ENCODE measurements around the gene ZFR2. TPM values are rescaled to one million over a fixed set of nuclear protein-coding genes. Genes with fewer than 3 reads are reported as not detected.
"Not testable (repeated sequence)": the region's sequence is repeated elsewhere in the genome, so short reads cannot be mapped to it uniquely, and the experiment has no call there.

The ZFR2 gene
- total and polyA plus RNA-seq, 7 donors: not detected

GRCh38 chr19:3760871-3761361 is 107.9 kb downstream of the ZFR2 start:
- peak in 1 of 2 donors; percentile 53 for DNase-seq
- peak overlapping the region; percentile 92 for H3K4me3 ChIP-seq
- H3K27ac ChIP-seq: peak overlapping the region; percentile 97
- no peak for TF ChIP-seq CTCF (IDR thresholded peaks at IDR 0.05)
- no peak for ATAC-seq
- H3K36me3 ChIP-seq (ENCODE audit: insufficient read depth in 1 of 2, low read depth in 1 of 2): peaks cover 0 to 44% of the 10 kb centered on the region in 2 donors
- no peaks in the 10 kb centered on the region for H3K27me3 ChIP-seq (ENCODE audit: insufficient read depth in 3 of 3, low read length in 2 of 3)
- intact Hi-C loops (cut with DNase I): loop anchor here (5.0 kb wide), 1 partner anchor 226 kb away; the partner anchor contains the start of gene EEF2 (in 2 of the 2)
- no peaks in the 10 kb centered on the region for H3K9me3 ChIP-seq
- peaks cover 9% of the 10 kb centered on the region for H3K4me1 ChIP-seq
- 30 to 40% (median 39%) methylated on average over 7 of the region's 7 CpGs for WGBS, 3 donors

DNA sequence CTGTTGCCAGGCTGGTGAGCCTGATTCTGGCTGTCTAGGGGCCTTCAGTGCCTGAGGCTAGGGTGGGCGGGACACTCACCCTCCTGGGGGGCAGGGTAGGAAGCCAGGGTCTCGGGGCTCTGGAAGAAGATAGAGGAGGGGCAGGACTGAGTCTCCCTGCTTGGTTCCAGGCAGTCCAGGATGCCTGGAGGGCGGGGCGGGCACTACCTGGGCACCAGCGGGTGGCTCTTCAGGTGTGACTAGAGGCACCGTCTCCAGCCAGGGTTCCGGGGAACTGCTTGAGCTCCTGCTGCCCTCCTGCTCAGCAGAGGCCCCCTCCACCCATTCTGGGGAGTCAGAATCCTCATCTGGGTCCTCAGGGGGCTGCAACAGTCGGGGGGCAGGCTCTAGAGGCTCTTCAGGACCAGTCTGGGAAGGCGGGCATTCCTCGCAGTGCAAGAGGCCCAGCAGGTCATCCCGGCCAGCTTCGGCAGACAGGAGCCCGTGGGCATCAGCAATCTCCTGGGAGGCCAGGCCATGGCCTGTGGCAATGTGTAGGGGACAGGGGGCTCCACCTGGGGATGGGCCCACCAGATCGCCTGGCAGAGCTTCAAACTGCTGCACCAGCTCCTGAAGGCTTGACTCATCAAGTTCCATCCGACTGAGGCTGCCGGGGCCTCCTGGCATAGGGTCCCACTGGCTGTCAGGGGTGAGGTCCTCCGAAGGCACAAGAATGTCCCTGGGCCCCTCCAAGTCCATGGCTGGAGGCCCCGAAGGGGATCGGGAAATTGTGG is 109.2 kb downstream of the ZFR2 start:
- DNase-seq: no peak
- ATAC-seq: no peak
- intact Hi-C loops (cut with DNase I): loop anchor here (5.0 kb wide), 1 partner anchor 228 kb away; the partner anchor contains the start of gene EEF2 (in 2 of the 2)
- Histone ChIP-seq H3K9me3 (no peaks in the 10 kb centered on the region), H3K4me3 (peak overlapping the region; percentile 7), H3K27ac (no peak overlapping the region), H3K27me3 (ENCODE audit: insufficient read depth in 3 of 3, low read length in 2 of 3) (no peaks in the 10 kb centered on the region), H3K36me3 (ENCODE audit: insufficient read depth in 1 of 2, low read depth in 1 of 2) (peaks cover 0 to 37% of the 10 kb centered on the region in 2 donors), H3K4me1 (peaks cover 9% of the 10 kb centered on the region)
- 86 to 88% (median 87%) methylated on average over 18 to 19 of the region's 19 CpGs for WGBS, 3 donors
- no peak for TF ChIP-seq CTCF (IDR thresholded peaks at IDR 0.05)

DNA sequence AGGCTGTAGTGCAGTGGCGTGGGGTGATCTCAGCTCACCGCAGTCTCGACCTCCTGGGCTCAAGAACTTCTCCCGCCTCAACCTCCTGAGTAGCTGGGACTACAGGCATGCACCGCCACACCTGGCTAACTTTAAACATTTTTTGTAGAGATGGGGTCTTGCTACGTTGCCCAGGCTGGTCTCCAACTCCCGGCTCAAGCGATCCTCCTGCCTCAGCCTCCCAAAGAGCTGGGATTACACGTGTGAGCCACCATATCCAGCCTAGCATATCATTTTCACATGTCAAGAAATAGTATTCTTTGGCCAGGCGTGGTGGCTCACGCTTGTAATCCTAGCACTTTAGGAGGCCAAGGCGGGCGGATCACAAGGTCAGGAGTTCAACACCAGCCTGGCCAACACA is 110.5 kb downstream of the ZFR2 start:
- ATAC-seq; H3K4me3 ChIP-seq; H3K27me3 ChIP-seq (ENCODE audit: insufficient read depth in 3 of 3, low read length in 2 of 3); H3K9me3 ChIP-seq; intact Hi-C loops (cut with DNase I); H3K27ac ChIP-seq; H3K4me1 ChIP-seq; DNase-seq: not testable (repeated sequence)
- H3K36me3 ChIP-seq (ENCODE audit: insufficient read depth in 1 of 2, low read depth in 1 of 2): peaks cover 2 to 51% of the 10 kb centered on the region in 2 donors
- WGBS, 3 donors: 94 to 98% (median 95%) methylated on average over 13 of the region's 13 CpGs

DNA sequence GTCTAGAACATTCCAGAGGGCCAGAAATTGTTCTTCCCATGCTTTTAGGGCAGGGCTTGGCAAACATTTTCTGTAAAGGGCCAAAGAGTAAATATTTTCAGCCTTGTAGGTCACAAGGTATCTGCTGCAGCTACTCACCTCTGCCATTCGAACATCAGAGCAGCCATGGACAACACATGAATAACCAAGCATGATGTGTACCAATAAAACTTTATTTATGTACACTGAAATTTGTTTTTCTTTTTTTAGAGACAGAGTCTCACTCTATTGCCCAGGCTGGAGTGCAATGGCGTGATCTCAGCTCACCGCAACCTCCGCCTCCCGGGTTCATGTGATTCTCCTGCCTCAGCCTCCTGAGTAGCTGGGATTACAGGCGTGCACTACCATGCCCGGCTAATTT is 111.1 kb downstream of the ZFR2 start:
- H3K9me3 ChIP-seq; ATAC-seq; H3K4me3 ChIP-seq; H3K27me3 ChIP-seq (ENCODE audit: insufficient read depth in 3 of 3, low read length in 2 of 3); H3K27ac ChIP-seq; intact Hi-C loops (cut with DNase I); H3K4me1 ChIP-seq; DNase-seq: not testable (repeated sequence)
- H3K36me3 ChIP-seq (ENCODE audit: insufficient read depth in 1 of 2, low read depth in 1 of 2): peaks cover 2 to 57% of the 10 kb centered on the region in 2 donors
- WGBS, 3 donors: 94 to 97% (median 97%) methylated on average over 7 of the region's 7 CpGs

Other genes starting within 250 kb of the ZFR2 start
- 10 to 100 TPM; 15.2 to 21.4 (median 18.2) TPM for gene CACTIN, start 242.2 kb downstream of the ZFR2 start, total RNA-seq
- gene CACTIN, start 242.2 kb downstream of the ZFR2 start, polyA plus RNA-seq: 10 to 100 TPM; 11.8 to 20.5 (median 15.8) TPM
- 10 to 100 TPM; 13.5 to 22.4 (median 17.9) TPM for gene PIP5K1C, start 168.6 kb downstream of the ZFR2 start, total RNA-seq
- 10 to 100 TPM in 1 of 3 donors, 1 to 10 TPM in 2; 8.7 to 20.7 (median 9.9) TPM for gene PIP5K1C, start 168.6 kb downstream of the ZFR2 start, polyA plus RNA-seq
- gene TJP3, start 160.7 kb downstream of the ZFR2 start, total RNA-seq: 1 to 10 TPM in 1 of 4 donors, under 1 TPM in 2, not detected in 1; 0.49 to 2.7 (median 0.99) TPM
- gene TJP3, start 160.7 kb downstream of the ZFR2 start, polyA plus RNA-seq: under 1 TPM; 0.21 to 0.46 (median 0.32) TPM
- 10 to 100 TPM; 17.7 to 23.6 (median 18.4) TPM for gene APBA3, start 107.3 kb downstream of the ZFR2 start, total RNA-seq
- gene APBA3, start 107.3 kb downstream of the ZFR2 start, polyA plus RNA-seq: 10 to 100 TPM; 19.4 to 30.1 (median 23.6) TPM
- gene MRPL54, start 106.4 kb downstream of the ZFR2 start, total RNA-seq: 10 to 100 TPM; 35.2 to 68.8 (median 49.7) TPM
- gene MRPL54, start 106.4 kb downstream of the ZFR2 start, polyA plus RNA-seq: 10 to 100 TPM; 40.9 to 81.3 (median 77.7) TPM
- not detected for gene RAX2, start 96.8 kb downstream of the ZFR2 start, total RNA-seq
- not detected for gene RAX2, start 96.8 kb downstream of the ZFR2 start, polyA plus RNA-seq
- gene MATK, start 82.7 kb downstream of the ZFR2 start, total RNA-seq: under 1 TPM; 0.32 to 0.68 (median 0.51) TPM
- under 1 TPM; 0.16 to 0.24 (median 0.17) TPM for gene MATK, start 82.7 kb downstream of the ZFR2 start, polyA plus RNA-seq
- not detected for gene ATCAY, start 11.6 kb upstream of the ZFR2 start, total RNA-seq
- under 1 TPM in 1 of 3 donors, not detected in 2; 0.04 TPM for gene ATCAY, start 11.6 kb upstream of the ZFR2 start, polyA plus RNA-seq
- 100 to 1,000 TPM in 1 of 4 donors, 10 to 100 TPM in 2, 1 to 10 TPM in 1; 9.0 to 755 (median 89.4) TPM for gene NMRK2, start 64.0 kb upstream of the ZFR2 start, total RNA-seq
- gene NMRK2, start 64.0 kb upstream of the ZFR2 start, polyA plus RNA-seq: 100 to 1,000 TPM in 2 of 3 donors, 10 to 100 TPM in 1; 45.2 to 636 (median 602) TPM
- gene DAPK3, start 102.1 kb upstream of the ZFR2 start, total RNA-seq: 100 to 1,000 TPM in 3 of 4 donors, 10 to 100 TPM in 1; 92.6 to 142 (median 105) TPM
- 100 to 1,000 TPM; 148 to 176 (median 165) TPM for gene DAPK3, start 102.1 kb upstream of the ZFR2 start, polyA plus RNA-seq
- 1,000 to 10,000 TPM; 2,332 to 3,628 (median 2,726) TPM for gene EEF2, start 116.4 kb upstream of the ZFR2 start, total RNA-seq
- gene EEF2, start 116.4 kb upstream of the ZFR2 start, polyA plus RNA-seq: 1,000 to 10,000 TPM; 1,416 to 1,891 (median 1,484) TPM
- gene PIAS4, start 138.7 kb upstream of the ZFR2 start, total RNA-seq: 10 to 100 TPM; 14.6 to 27.2 (median 17.0) TPM
- gene PIAS4, start 138.7 kb upstream of the ZFR2 start, polyA plus RNA-seq: 10 to 100 TPM; 12.7 to 21.8 (median 14.6) TPM
- gene ZBTB7A, start 197.9 kb upstream of the ZFR2 start, total RNA-seq: 10 to 100 TPM; 25.7 to 55.9 (median 45.7) TPM
- 10 to 100 TPM; 18.5 to 20.3 (median 20.0) TPM for gene ZBTB7A, start 197.9 kb upstream of the ZFR2 start, polyA plus RNA-seq

All from psoas muscle (tissue), 8 donors.